A549 (cell line): Measurements from ENCODE around the gene KRT40. TPM values are rescaled to one million over a fixed set of nuclear protein-coding genes. Genes with fewer than 3 reads are reported as not detected.

Experiments used
- ATAC-seq, 2 experiments: fragments of 200-7000 bp in 1 of 2; fragments of >200 bp in 1 of 2; cut with Nextera tagmentation in 1 of 2; cut with Tn5 transposase in 1 of 2; 3 replicates each; pipeline versions ENCODE4 v1.8.0 to v1.9.1; 2018 to 2020; ENCODE audit warnings: mild to moderate bottlenecking in 1 of 2, moderate library complexity in 1 of 2
- CTCF ChIA-PET: fragments of 300-600 bp; sonication (Branson Sonifier 250); formaldehyde crosslinking; extraction: SDS; loops from one replicate; lab custom pipeline; 2021; ENCODE audit warnings: antibody characterized with exemption, inconsistent platforms; lab: Yijun Ruan, JAX
- POLR2A ChIA-PET: fragments of 350-600 bp; formaldehyde crosslinking; extraction: SDS; loops from one replicate; lab custom pipeline; 2021; ENCODE audit warnings: antibody characterized with exemption, inconsistent platforms; lab: Yijun Ruan, JAX
- DNase-seq, 2 experiments: peaks; one replicate each; pipeline versions ENCODE4 v3.0.0 to v3.0.0-alpha.2; 2011 to 2016; ENCODE audit warnings: low read depth in 1 of 2, low spot score in 1 of 2
- FAIRE-seq: peaks from 2 replicates; lab custom pipeline; 2011; peaks lifted over from hg19 to GRCh38; lab: Jason Lieb, UNC
- H3K27ac ChIP-seq, 2 experiments: fragments of >200 bp; sonication (Bioruptor Twin); formaldehyde crosslinking; 3 replicates each; pipeline ENCODE4 v1.5.1; 2016 to 2017
- H3K4me1 ChIP-seq: fragments of >200 bp; sonication (Bioruptor Twin); formaldehyde crosslinking; 3 replicates; pipeline ENCODE4 v1.6.1; 2016
- H3K4me2 ChIP-seq: fragments of >200 bp; sonication (Bioruptor Twin); formaldehyde crosslinking; 3 replicates; pipeline ENCODE4 v1.6.1; 2016
- H3K4me3 ChIP-seq: fragments of >200 bp; sonication (Bioruptor Twin); formaldehyde crosslinking; 3 replicates; pipeline ENCODE4 v1.5.1; 2016
- H3K9me3 ChIP-seq: fragments of >200 bp; sonication (Bioruptor Twin); formaldehyde crosslinking; 3 replicates; pipeline ENCODE4 v1.6.1; 2016
- BHLHE40 ChIP-seq: IDR thresholded peaks from 2 replicates; pipeline ENCODE4 v1.6.1; 2012; ENCODE audit warnings: low read depth, low read length, inconsistent platforms
- CBX2 ChIP-seq: fragments of 200-600 bp; sonication (generic); IDR thresholded peaks from 2 replicates; pipeline ENCODE4 v1.6.1; 2016; ENCODE audit warnings: low read depth, mild to moderate bottlenecking, borderline replicate concordance
- CEBPB ChIP-seq, 2 experiments: fragments of >200 bp in 1 of 2; sonication (Bioruptor Twin) in 1 of 2; formaldehyde crosslinking in 1 of 2; IDR thresholded peaks; 2 replicates each; pipeline ENCODE4 v1.6.1; 2012 to 2016
- EHF ChIP-seq: fragments of 250-450 bp; sonication (Bioruptor Pico); IDR thresholded peaks from 2 replicates; pipeline ENCODE4 v1.5.0; 2020; ENCODE audit warnings: mild to moderate bottlenecking
- ELK1 ChIP-seq: fragments of 150-350 bp; IDR thresholded peaks from 2 replicates; pipeline ENCODE4 v1.6.1; 2014; ENCODE audit warnings: low read depth, mild to moderate bottlenecking, low read length
- EP300 ChIP-seq, 2 experiments: fragments of >200 bp; sonication (Bioruptor Twin); formaldehyde crosslinking; IDR thresholded peaks; 2 replicates in 1 of 2; 3 replicates in 1 of 2; pipeline ENCODE4 v1.6.1; 2016 to 2017
- FOSB ChIP-seq: fragments of 250-450 bp; sonication (Bioruptor Pico); IDR thresholded peaks from 2 replicates; pipeline ENCODE4 v1.5.0; 2020; ENCODE audit warnings: mild to moderate bottlenecking, moderate library complexity
- FOXS1 ChIP-seq: fragments of 250-450 bp; sonication (Bioruptor Pico); IDR thresholded peaks from 2 replicates; pipeline ENCODE4 v1.5.0; 2020; ENCODE audit warnings: mild to moderate bottlenecking, moderate library complexity
- HOXA7 ChIP-seq: fragments of 250-450 bp; sonication (Bioruptor Pico); IDR thresholded peaks from 2 replicates; pipeline ENCODE4 v1.5.0; 2020; ENCODE audit warnings: mild to moderate bottlenecking, moderate library complexity
- JUN ChIP-seq, 2 experiments: fragments of >200 bp; sonication (Bioruptor Twin); formaldehyde crosslinking; IDR thresholded peaks; 2 replicates in 1 of 2; 3 replicates in 1 of 2; pipeline ENCODE4 v1.6.1; 2016 to 2017
- JUNB ChIP-seq: fragments of >200 bp; sonication (Bioruptor Twin); formaldehyde crosslinking; IDR thresholded peaks from 2 replicates; pipeline ENCODE4 v1.6.1; 2016
- KDM1A ChIP-seq: fragments of 200-600 bp; sonication (generic); IDR thresholded peaks from 2 replicates; pipeline ENCODE4 v1.6.1; 2016; ENCODE audit warnings: low read depth, mild to moderate bottlenecking
- MYC ChIP-seq: IDR thresholded peaks from 2 replicates; pipeline ENCODE4 v1.6.1; 2012; ENCODE audit warnings: mild to moderate bottlenecking, inconsistent platforms, low read length, improper control_type of control experiment, borderline replicate concordance
- NFE2L2 ChIP-seq: fragments of 150-350 bp; conservative IDR thresholded peaks from 2 replicates; pipeline ENCODE4 v1.6.1; 2014; ENCODE audit warnings: low read length
- NPAS2 ChIP-seq: fragments of 250-450 bp; sonication (Bioruptor Pico); IDR thresholded peaks from 2 replicates; pipeline ENCODE4 v1.8.0; 2022; ENCODE audit warnings: mild to moderate bottlenecking, moderate library complexity, borderline replicate concordance
- NR3C1 ChIP-seq: fragments of >200 bp; sonication (Bioruptor Twin); formaldehyde crosslinking; IDR thresholded peaks from 3 replicates; pipeline ENCODE4 v1.6.1; 2017
- POLR2A ChIP-seq: IDR thresholded peaks from 2 replicates; pipeline ENCODE4 v1.6.1; 2012; ENCODE audit warnings: mild to moderate bottlenecking, low read length
- RCOR1 ChIP-seq: fragments of 150-350 bp; IDR thresholded peaks from 2 replicates; pipeline ENCODE4 v1.6.1; 2014; ENCODE audit warnings: antibody characterized with exemption, low read length, low read depth
- SREBF2 ChIP-seq: fragments of 450-650 bp; IDR thresholded peaks from 2 replicates; pipeline ENCODE4 v1.6.1; 2014; ENCODE audit warnings: mild to moderate bottlenecking, moderate library complexity
- USF2 ChIP-seq: fragments of 450-650 bp; IDR thresholded peaks from 2 replicates; pipeline ENCODE4 v1.6.1; 2014; ENCODE audit warnings: antibody characterized with exemption
- ZNF302 ChIP-seq: fragments of 250-450 bp; sonication (Bioruptor Pico); IDR thresholded peaks from 2 replicates; pipeline ENCODE4 v1.9.0; 2021; ENCODE audit warnings: inconsistent platforms, mild to moderate bottlenecking, moderate library complexity
- WGBS: methylation state at CpG from one replicate; pipeline ENCODE4 v1.1.6; 2017; ENCODE audit errors: missing lambda C conversion rate; 5-methylcytosine and 5-hydroxymethylcytosine counted together
- polyA plus RNA-seq, 4 experiments: library from polyadenylated mRNA; depleted of rRNA in 3 of 4; stranded (reverse); fragments of >200 nt; fragmentation: RNase III in 1 of 4; extraction: RNeasy Plus Mini Kit Qiagen cat#74134 plus additional on column Dnase treatment in 1 of 4; gene quantifications; 2 replicates in 3 of 4; 3 replicates in 1 of 4; pipeline ENCODE4 v1.2.3, GENCODE V29; 2011 to 2017
- TF ChIP-seq, protein P1 (sequence below): fragments of 250-450 bp; sonication (Bioruptor Pico); IDR thresholded peaks from 2 replicates; pipeline ENCODE4 v1.5.0; 2020; ENCODE audit warnings: low read depth, mild to moderate bottlenecking, moderate library complexity
- TF ChIP-seq, protein P2 (sequence below): IDR thresholded peaks from 2 replicates; pipeline ENCODE4 v1.6.1; 2012
- TF ChIP-seq, protein P3 (sequence below): fragments of >200 bp; sonication (Bioruptor Twin); formaldehyde crosslinking; IDR thresholded peaks from 2 replicates; pipeline ENCODE4 v1.6.1; 2016
- TF ChIP-seq, protein P4 (sequence below): fragments of >200 bp; sonication (Bioruptor Twin); formaldehyde crosslinking; IDR thresholded peaks from 3 replicates; pipeline ENCODE4 v1.5.1; 2016

Gene KRT40
- polyA plus RNA-seq, 2 of the 4 experiments (the other 2 are of a cell fraction), result not detected

GRCh38 chr17:40960144-40960543 lies 24.0 kb downstream of the KRT40 start:
- FAIRE-seq, result no peak
- Histone ChIP-seq H3K9me3 (no peaks in the 10 kb centered on the region), H3K4me1 (peaks cover 24% of the 10 kb centered on the region), H3K4me3 (no peak overlapping the region), H3K4me2 (no peak overlapping the region), H3K27ac (no peak overlapping the region)
- 91% methylated on average over 10 of the region's 10 CpGs for WGBS
- no peak for ATAC-seq
- no peak for DNase-seq
- POLR2A ChIA-PET, result no interaction called here
- TF ChIP-seq HOXA7 (CRISPR knock-in tag) (no peak), KDM1A (no peak), BHLHE40 (no peak), NPAS2 (no peak), JUNB (no peak), ELK1 (no peak), ZNF302 (CRISPR knock-in tag) (no peak), EP300 (IDR thresholded peaks at IDR 0.05) (no peak), USF2 (no peak), CEBPB (IDR thresholded peaks at IDR 0.05) (no peak), POLR2A (no peak), FOSB (no peak), MYC (no peak)
- TF ChIP-seq, protein P1, sequence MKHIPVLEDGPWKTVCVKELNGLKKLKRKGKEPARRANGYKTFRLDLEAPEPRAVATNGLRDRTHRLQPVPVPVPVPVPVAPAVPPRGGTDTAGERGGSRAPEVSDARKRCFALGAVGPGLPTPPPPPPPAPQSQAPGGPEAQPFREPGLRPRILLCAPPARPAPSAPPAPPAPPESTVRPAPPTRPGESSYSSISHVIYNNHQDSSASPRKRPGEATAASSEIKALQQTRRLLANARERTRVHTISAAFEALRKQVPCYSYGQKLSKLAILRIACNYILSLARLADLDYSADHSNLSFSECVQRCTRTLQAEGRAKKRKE (CRISPR knock-in tag), result no peak
- TF ChIP-seq, protein P2, sequence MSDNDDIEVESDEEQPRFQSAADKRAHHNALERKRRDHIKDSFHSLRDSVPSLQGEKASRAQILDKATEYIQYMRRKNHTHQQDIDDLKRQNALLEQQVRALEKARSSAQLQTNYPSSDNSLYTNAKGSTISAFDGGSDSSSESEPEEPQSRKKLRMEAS, result no peak
- CTCF ChIA-PET, result interaction anchor here (1.0 to 1.5 kb wide), 3 partner anchors 28 to 536 kb away, joined by 3 to 7 read pairs (median 3); no protein-coding TSS in a partner anchor

DNA sequence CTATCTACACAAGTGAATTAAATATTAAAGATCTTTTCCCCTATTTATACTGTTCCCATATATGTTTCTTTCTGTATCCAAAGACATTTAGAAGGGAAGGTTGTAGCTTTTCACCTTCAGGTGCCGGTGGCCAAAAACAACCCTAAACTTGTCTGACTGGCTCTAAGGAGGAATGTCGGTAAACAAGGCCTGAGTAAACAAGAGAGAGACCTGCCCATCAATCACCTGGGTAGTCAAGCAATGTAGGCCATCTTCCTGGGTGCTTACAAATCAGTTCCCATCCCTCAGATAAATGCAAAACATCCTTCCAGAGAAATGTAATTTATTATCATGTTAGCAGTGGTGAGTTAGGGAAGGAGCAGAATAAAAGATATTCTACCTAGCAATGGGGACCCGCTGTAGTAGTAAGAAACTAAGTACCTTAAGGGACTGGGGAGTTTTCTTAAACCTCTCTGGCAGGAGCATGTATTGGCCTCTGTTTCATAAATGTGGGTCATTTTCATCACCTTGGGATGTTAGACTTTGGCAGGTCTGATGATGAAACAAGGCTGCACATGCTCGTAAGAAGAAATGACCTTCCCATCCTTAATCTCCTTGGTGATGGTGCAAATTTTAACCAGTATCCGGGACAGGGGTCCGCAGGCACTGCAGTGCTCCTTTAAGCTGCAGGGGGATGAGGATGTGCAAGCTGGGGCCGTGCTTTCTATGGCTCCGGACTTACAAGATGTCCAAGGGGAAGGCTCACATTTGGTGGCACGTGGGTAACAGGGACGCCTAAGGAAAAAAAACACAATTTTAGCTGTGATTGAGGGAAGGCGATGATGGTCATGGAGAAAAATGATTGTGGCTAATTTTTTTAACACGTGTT lies 25.8 kb downstream of the KRT40 start:
- FAIRE-seq, result no peak
- no peak for DNase-seq
- H3K4me2 ChIP-seq, result peak overlapping the region; percentile 1; the same call in 1 of the 3 replicates
- H3K9me3 ChIP-seq, result no peaks in the 10 kb centered on the region
- H3K4me1 ChIP-seq, result peaks cover 28% of the 10 kb centered on the region
- 75% methylated on average over 12 of the region's 12 CpGs for WGBS
- POLR2A ChIA-PET, result no interaction called here
- H3K27ac ChIP-seq, result peak overlapping the region in 1 of 2 experiments; percentile 26; a peak in 3 of 6 replicates
- CTCF ChIA-PET, result interaction anchor here (0.9 to 1.7 kb wide), 6 partner anchors 11 to 708 kb away, joined by 3 to 8 read pairs (median 4); no protein-coding TSS in a partner anchor
- no peak for ATAC-seq
- H3K4me3 ChIP-seq, result no peak overlapping the region
- TF ChIP-seq SREBF2 (no peak), EHF (CRISPR knock-in tag) (no peak), RCOR1 (no peak), CBX2 (no peak), JUNB (no peak), NFE2L2 (no peak), EP300 (IDR thresholded peaks at IDR 0.05) (no peak), ZNF302 (CRISPR knock-in tag) (no peak), FOXS1 (CRISPR knock-in tag) (no peak), JUN (IDR thresholded peaks at IDR 0.05) (no peak), NR3C1 (no peak)
- TF ChIP-seq, protein P3, sequence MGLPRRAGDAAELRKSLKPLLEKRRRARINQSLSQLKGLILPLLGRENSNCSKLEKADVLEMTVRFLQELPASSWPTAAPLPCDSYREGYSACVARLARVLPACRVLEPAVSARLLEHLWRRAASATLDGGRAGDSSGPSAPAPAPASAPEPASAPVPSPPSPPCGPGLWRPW, result no peak
- TF ChIP-seq, protein P4, sequence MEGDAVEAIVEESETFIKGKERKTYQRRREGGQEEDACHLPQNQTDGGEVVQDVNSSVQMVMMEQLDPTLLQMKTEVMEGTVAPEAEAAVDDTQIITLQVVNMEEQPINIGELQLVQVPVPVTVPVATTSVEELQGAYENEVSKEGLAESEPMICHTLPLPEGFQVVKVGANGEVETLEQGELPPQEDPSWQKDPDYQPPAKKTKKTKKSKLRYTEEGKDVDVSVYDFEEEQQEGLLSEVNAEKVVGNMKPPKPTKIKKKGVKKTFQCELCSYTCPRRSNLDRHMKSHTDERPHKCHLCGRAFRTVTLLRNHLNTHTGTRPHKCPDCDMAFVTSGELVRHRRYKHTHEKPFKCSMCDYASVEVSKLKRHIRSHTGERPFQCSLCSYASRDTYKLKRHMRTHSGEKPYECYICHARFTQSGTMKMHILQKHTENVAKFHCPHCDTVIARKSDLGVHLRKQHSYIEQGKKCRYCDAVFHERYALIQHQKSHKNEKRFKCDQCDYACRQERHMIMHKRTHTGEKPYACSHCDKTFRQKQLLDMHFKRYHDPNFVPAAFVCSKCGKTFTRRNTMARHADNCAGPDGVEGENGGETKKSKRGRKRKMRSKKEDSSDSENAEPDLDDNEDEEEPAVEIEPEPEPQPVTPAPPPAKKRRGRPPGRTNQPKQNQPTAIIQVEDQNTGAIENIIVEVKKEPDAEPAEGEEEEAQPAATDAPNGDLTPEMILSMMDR, result no peak
